SK-N-SH treated with all-trans-retinoic acid at 6 μM for 48 hours (cell line): ENCODE results near the gene ATP8A1.

Experiments used
- ATAC-seq: fragments of 200-7000 bp; cut with Tn5 transposase; 3 replicates; pipeline ENCODE4 v1.9.1; 2020; ENCODE audit warnings: mild to moderate bottlenecking, moderate library complexity
- ARNTL ChIP-seq: fragments of 450-650 bp; formaldehyde crosslinking; IDR thresholded peaks from 2 replicates; pipeline ENCODE4 v1.5.0; 2020; ENCODE audit warnings: low read depth, mild to moderate bottlenecking, moderate library complexity, borderline replicate concordance
- BACH2 ChIP-seq: fragments of 250-450 bp; sonication (Bioruptor Pico); IDR thresholded peaks from 2 replicates; pipeline ENCODE4 v1.9.0; 2021; ENCODE audit warnings: mild to moderate bottlenecking, borderline replicate concordance
- CREB5 ChIP-seq: fragments of 250-450 bp; sonication (Bioruptor Pico); IDR thresholded peaks from 2 replicates; pipeline ENCODE4 v1.5.1; 2020; ENCODE audit warnings: low read depth, mild to moderate bottlenecking, moderate library complexity
- CSDC2 ChIP-seq: fragments of 250-450 bp; sonication (Bioruptor Pico); IDR thresholded peaks from 2 replicates; pipeline ENCODE4 v1.5.0; 2020; ENCODE audit warnings: mild to moderate bottlenecking, moderate library complexity
- CSRNP3 ChIP-seq: fragments of 250-450 bp; sonication (Bioruptor Pico); IDR thresholded peaks from 2 replicates; pipeline ENCODE4 v1.5.1; 2021; ENCODE audit warnings: mild to moderate bottlenecking, moderate library complexity
- ESRRG ChIP-seq: fragments of 250-450 bp; sonication (Bioruptor Pico); IDR thresholded peaks from 2 replicates; pipeline ENCODE4 v1.6.1; 2021; ENCODE audit warnings: mild to moderate bottlenecking
- GLIS3 ChIP-seq: fragments of 250-450 bp; sonication (Bioruptor Pico); IDR thresholded peaks from 2 replicates; pipeline ENCODE4 v1.5.0; 2020; ENCODE audit warnings: mild to moderate bottlenecking, moderate library complexity
- ISL1 ChIP-seq: fragments of 250-450 bp; sonication (Bioruptor Pico); IDR thresholded peaks from 2 replicates; pipeline ENCODE4 v2.1.2; 2022; ENCODE audit warnings: mild to moderate bottlenecking, moderate library complexity
- OSR1 ChIP-seq: fragments of 250-450 bp; sonication (Bioruptor Pico); IDR thresholded peaks from 2 replicates; pipeline ENCODE4 v1.8.0; 2022; ENCODE audit warnings: moderate library complexity, mild to moderate bottlenecking, inconsistent platforms
- PATZ1 ChIP-seq: fragments of 250-450 bp; sonication (Bioruptor Pico); IDR thresholded peaks from 2 replicates; pipeline ENCODE4 v1.8.0; 2020; ENCODE audit warnings: mild to moderate bottlenecking, moderate library complexity, borderline replicate concordance
- POU6F1 ChIP-seq: fragments of 250-450 bp; sonication (Bioruptor Pico); IDR thresholded peaks from 2 replicates; pipeline ENCODE4 v1.8.0; 2021; ENCODE audit warnings: low read depth, mild to moderate bottlenecking, moderate library complexity, borderline replicate concordance
- PPARA ChIP-seq: fragments of 250-450 bp; sonication (Bioruptor Pico); IDR thresholded peaks from 2 replicates; pipeline ENCODE4 v1.5.0; 2020; ENCODE audit warnings: mild to moderate bottlenecking, borderline replicate concordance
- RARB ChIP-seq: fragments of 250-450 bp; sonication (Bioruptor Pico); IDR thresholded peaks from 2 replicates; pipeline ENCODE4 v1.8.0; 2021; ENCODE audit warnings: mild to moderate bottlenecking, moderate library complexity
- SNAI2 ChIP-seq: fragments of 250-450 bp; sonication (Bioruptor Pico); IDR thresholded peaks from 2 replicates; pipeline ENCODE4 v1.5.0; 2020; ENCODE audit warnings: mild to moderate bottlenecking, moderate library complexity
- TCF4 ChIP-seq: fragments of 250-450 bp; sonication (Bioruptor Pico); IDR thresholded peaks from 2 replicates; pipeline ENCODE4 v1.8.0; 2021; ENCODE audit warnings: mild to moderate bottlenecking, moderate library complexity, borderline replicate concordance
- TOX ChIP-seq: fragments of 250-450 bp; sonication (Bioruptor Pico); IDR thresholded peaks from 2 replicates; pipeline ENCODE4 v1.8.0; 2021; ENCODE audit warnings: mild to moderate bottlenecking, moderate library complexity, borderline replicate concordance
- TSHZ2 ChIP-seq: fragments of 250-450 bp; sonication (Bioruptor Pico); IDR thresholded peaks from 2 replicates; pipeline ENCODE4 v1.5.0; 2020; ENCODE audit warnings: mild to moderate bottlenecking, moderate library complexity
- ZC3H10 ChIP-seq: fragments of 250-450 bp; sonication (Bioruptor Pico); IDR thresholded peaks from 2 replicates; pipeline ENCODE4 v1.5.1; 2021; ENCODE audit warnings: mild to moderate bottlenecking, moderate library complexity
- ZFP3 ChIP-seq: fragments of 250-450 bp; sonication (Bioruptor Pico); IDR thresholded peaks from 2 replicates; pipeline ENCODE4 v1.5.0; 2020; ENCODE audit warnings: mild to moderate bottlenecking, moderate library complexity
- ZFP30 ChIP-seq: fragments of 450-650 bp; formaldehyde crosslinking; IDR thresholded peaks from 2 replicates; pipeline ENCODE4 v1.5.0; 2022; ENCODE audit warnings: mild to moderate bottlenecking, moderate library complexity
- ZNF565 ChIP-seq: fragments of 450-650 bp; formaldehyde crosslinking; conservative IDR thresholded peaks from 2 replicates; pipeline ENCODE4 v1.5.0; 2020; ENCODE audit warnings: low read depth, mild to moderate bottlenecking, moderate library complexity
- ZNF70 ChIP-seq: fragments of 450-650 bp; formaldehyde crosslinking; IDR thresholded peaks from 2 replicates; pipeline ENCODE4 v1.5.0; 2020; ENCODE audit warnings: mild to moderate bottlenecking, moderate library complexity
- ZNF8 ChIP-seq: fragments of 450-650 bp; formaldehyde crosslinking; IDR thresholded peaks from 2 replicates; pipeline ENCODE4 v1.5.0; 2020; ENCODE audit warnings: mild to moderate bottlenecking, moderate library complexity

The ATP8A1 gene

GRCh38 chr4:42594888-42595287 lies 62.0 kb downstream of the ATP8A1 start:
- no peak for TF ChIP-seq ZNF70
- no peak for TF ChIP-seq PPARA
- no peak for TF ChIP-seq OSR1 (CRISPR knock-in tag)

DNA sequence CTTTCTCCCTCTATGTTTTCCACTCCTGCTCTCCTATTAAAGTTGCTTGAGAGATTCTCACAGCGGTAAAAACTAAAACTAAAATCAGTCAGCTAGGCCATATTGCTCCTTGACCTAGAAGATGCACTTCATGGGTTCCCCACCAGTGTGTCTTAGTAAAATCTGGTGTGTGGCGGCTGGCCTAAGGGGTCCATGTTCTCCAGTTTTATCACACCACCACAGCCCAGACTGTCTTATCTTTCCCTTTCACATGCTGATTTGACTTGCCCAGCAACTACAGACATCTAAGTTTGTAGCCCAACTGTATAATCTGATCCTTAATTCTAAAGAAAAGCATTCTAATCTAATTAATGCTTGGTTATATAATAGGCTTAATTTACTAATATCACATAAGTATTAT lies 68.0 kb downstream of the ATP8A1 start:
- no peak for ATAC-seq
- no peak for TF ChIP-seq POU6F1
- TF ChIP-seq TCF4 (CRISPR knock-in tag) = no peak
- TF ChIP-seq ISL1 (CRISPR knock-in tag) = no peak
- no peak for TF ChIP-seq ZNF565
- no peak for TF ChIP-seq PPARA

More at GRCh38 chr4:42594888-42595287, 62.0 kb downstream of the ATP8A1 start:
- no peak for ATAC-seq

- TF ChIP-seq ZFP30 (no peak), PPARA (no peak), TOX (CRISPR knock-in tag) (no peak), TSHZ2 (no peak), CREB5 (CRISPR knock-in tag) (no peak), ESRRG (no peak), ZC3H10 (CRISPR knock-in tag) (no peak), RARB (CRISPR knock-in tag) (no peak), GLIS3 (no peak), SNAI2 (no peak), TCF4 (CRISPR knock-in tag) (no peak), ZNF70 (no peak), CSDC2 (no peak), ZFP3 (CRISPR knock-in tag) (no peak), PATZ1 (CRISPR knock-in tag) (no peak), ARNTL (no peak), ISL1 (CRISPR knock-in tag) (no peak), ZNF565 (no peak), BACH2 (CRISPR knock-in tag) (no peak)
- no peak for ATAC-seq
Observed at GRCh38 chr4:42586775-42587174, 70.1 kb downstream of the ATP8A1 start.

- no peak for TF ChIP-seq ZFP30
- TF ChIP-seq ZNF565 = no peak
- TF ChIP-seq ZNF70 = no peak
- no peak for TF ChIP-seq CSDC2
- no peak for TF ChIP-seq BACH2 (CRISPR knock-in tag)
- TF ChIP-seq CREB5 (CRISPR knock-in tag) = no peak
- TF ChIP-seq CSRNP3 (CRISPR knock-in tag) = no peak
- TF ChIP-seq ZNF8 (CRISPR knock-in tag) = no peak
- TF ChIP-seq RARB (CRISPR knock-in tag) = no peak
- TF ChIP-seq PATZ1 (CRISPR knock-in tag) = no peak
- TF ChIP-seq ZFP3 (CRISPR knock-in tag) = no peak
- ATAC-seq = no peak
Observed at GRCh38 chr4:42579903-42580302, 77.0 kb downstream of the ATP8A1 start.
